SK-N-MC (cell line): ENCODE results near the gene PPP2R2C.

ENCODE experiments used
- DNase-seq: peaks from one replicate; pipeline ENCODE4 v3.0.0-alpha.2; 2011; ENCODE audit warnings: low read depth, low spot score
- H3K27ac ChIP-seq: fragments of 200-600 bp; sonication (generic); 2 replicates; pipeline ENCODE4 v1.5.1; 2016; ENCODE audit warnings: mixed run types
- H3K36me3 ChIP-seq: fragments of 200-600 bp; sonication (generic); 2 replicates; pipeline ENCODE4 v1.6.1; 2017; ENCODE audit warnings: antibody characterized with exemption, low read length, mixed read lengths; ENCODE audit not compliant: insufficient read depth
- H3K4me3 ChIP-seq: fragments of 200-600 bp; sonication (generic); 2 replicates; pipeline ENCODE4 v1.5.1; 2016
- H3K9ac ChIP-seq: fragments of 200-600 bp; sonication (generic); 2 replicates; pipeline ENCODE4 v1.8.0; 2017; ENCODE audit warnings: mixed run types, mixed read lengths; ENCODE audit not compliant: insufficient read length
- H3K9me3 ChIP-seq: fragments of 200-600 bp; sonication (generic); 2 replicates; pipeline ENCODE4 v1.6.1; 2017; ENCODE audit warnings: low read depth, mild to moderate bottlenecking, antibody characterized with exemption, low read length, moderate library complexity, mixed read lengths
- EZH2 ChIP-seq: fragments of 200-600 bp; sonication (generic); IDR thresholded peaks from one replicate; pipeline ENCODE4 v1.6.1; 2017; ENCODE audit warnings: antibody characterized with exemption
- FOXP2 ChIP-seq: optimal IDR thresholded peaks from 2 replicates; pipeline ENCODE3; 2011; ENCODE audit warnings: mild to moderate bottlenecking, moderate library complexity; ENCODE audit not compliant: insufficient read depth; ENCODE audit errors: extremely low read length, control extremely low read depth
- POLR2AphosphoS5 ChIP-seq: IDR thresholded peaks from 2 replicates; pipeline ENCODE4 v1.6.1; 2012; ENCODE audit warnings: mild to moderate bottlenecking, low read depth, low read length, borderline replicate concordance

The PPP2R2C gene

DNA sequence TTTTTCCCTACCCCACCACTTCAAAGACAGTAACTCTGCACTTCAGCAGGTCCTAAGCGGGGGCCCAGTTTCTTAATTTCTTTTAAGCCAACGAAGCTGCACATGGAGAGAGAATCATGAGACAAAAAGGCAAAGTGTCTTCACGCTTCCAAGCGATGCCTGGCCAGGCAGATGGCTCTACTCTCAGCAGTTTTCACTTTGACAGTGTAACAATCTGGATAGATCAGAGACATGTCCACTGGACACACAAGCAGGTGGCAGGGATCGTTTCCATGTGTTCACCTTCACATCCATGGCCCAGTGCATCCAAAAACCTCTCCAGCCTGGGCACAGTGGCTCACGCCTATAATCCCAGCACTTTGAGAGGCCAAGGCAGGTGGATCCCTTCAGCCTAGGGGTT lies 27.8 kb downstream of the PPP2R2C start:
- Histone ChIP-seq H3K27ac (no peak overlapping the region), H3K9ac (no peak overlapping the region), H3K4me3 (no peak overlapping the region), H3K9me3 (no peaks in the 10 kb centered on the region), H3K36me3 (no peaks in the 10 kb centered on the region)
- TF ChIP-seq FOXP2: no peak
- no peak for TF ChIP-seq EZH2
- TF ChIP-seq POLR2AphosphoS5: no peak
- DNase-seq: no peak

GRCh38 chr4:6443035-6444023 lies 29.1 kb downstream of the PPP2R2C start:
- H3K4me3 ChIP-seq: no peak overlapping the region

DNA sequence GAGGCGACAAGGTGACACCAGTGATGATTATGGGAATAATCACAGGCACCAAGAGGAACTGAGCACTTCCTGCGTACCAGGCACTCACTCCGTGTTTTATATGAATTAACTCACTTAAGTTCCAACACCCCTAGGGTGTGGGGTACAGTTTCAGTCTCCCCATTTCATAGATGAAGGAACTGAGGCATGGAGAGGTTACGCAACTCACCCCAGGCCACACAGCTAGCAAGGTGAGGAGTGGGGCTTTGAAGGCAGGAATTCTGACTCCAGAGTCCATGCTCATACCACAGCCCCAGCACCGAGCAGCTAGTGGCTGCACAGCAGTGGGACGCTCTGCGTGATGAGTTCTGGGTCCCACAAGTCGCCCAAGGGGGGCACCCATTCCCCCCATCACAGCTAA lies 29.9 kb downstream of the PPP2R2C start:
- Histone ChIP-seq H3K27ac (no peak overlapping the region), H3K9me3 (no peaks in the 10 kb centered on the region), H3K9ac (no peak overlapping the region), H3K4me3 (no peak overlapping the region), H3K36me3 (no peaks in the 10 kb centered on the region)
- DNase-seq: no peak
- no peak for TF ChIP-seq EZH2
- TF ChIP-seq POLR2AphosphoS5: no peak
- no peak for TF ChIP-seq FOXP2

More at GRCh38 chr4:6443035-6444023, 29.1 kb downstream of the PPP2R2C start:
- no peaks in the 10 kb centered on the region for H3K36me3 ChIP-seq
- H3K9ac ChIP-seq: no peak overlapping the region
- no peak overlapping the region for H3K27ac ChIP-seq
- no peaks in the 10 kb centered on the region for H3K9me3 ChIP-seq
- no peak for DNase-seq
- TF ChIP-seq EZH2: no peak
- no peak for TF ChIP-seq FOXP2
- TF ChIP-seq POLR2AphosphoS5: no peak

- Histone ChIP-seq H3K9me3 (no peaks in the 10 kb centered on the region), H3K27ac (no peak overlapping the region), H3K36me3 (no peaks in the 10 kb centered on the region), H3K4me3 (no peak overlapping the region), H3K9ac (no peak overlapping the region)
- TF ChIP-seq FOXP2: no peak
- no peak for TF ChIP-seq POLR2AphosphoS5
- TF ChIP-seq EZH2: no peak
- no peak for DNase-seq
These were observed 30.7 kb downstream of the PPP2R2C start for GRCh38 chr4:6441758-6442157.

DNA sequence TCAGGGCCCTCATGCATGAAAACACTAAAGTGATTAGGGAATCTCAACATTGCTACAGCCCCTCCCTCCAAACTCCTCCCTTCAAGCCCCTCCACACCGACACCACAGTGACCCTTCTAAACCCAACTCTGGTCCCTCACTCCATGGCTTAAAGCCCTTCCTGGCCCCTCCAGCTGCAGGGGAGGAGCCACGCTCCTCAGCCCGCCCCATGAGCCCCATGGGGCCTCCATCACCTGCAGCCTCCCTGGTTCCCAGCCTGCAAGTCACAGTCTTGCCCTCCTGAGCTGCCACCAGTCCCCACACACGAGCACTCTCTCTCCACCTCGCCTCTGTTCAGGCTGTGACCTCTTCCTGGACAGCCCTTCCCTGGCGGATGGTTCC lies 31.2 kb downstream of the PPP2R2C start:
- Histone ChIP-seq H3K4me3 (no peak overlapping the region), H3K9ac (no peak overlapping the region), H3K36me3 (no peaks in the 10 kb centered on the region), H3K27ac (no peak overlapping the region), H3K9me3 (no peaks in the 10 kb centered on the region)
- no peak for DNase-seq
- TF ChIP-seq FOXP2: no peak
- TF ChIP-seq POLR2AphosphoS5: no peak
- no peak for TF ChIP-seq EZH2

DNA sequence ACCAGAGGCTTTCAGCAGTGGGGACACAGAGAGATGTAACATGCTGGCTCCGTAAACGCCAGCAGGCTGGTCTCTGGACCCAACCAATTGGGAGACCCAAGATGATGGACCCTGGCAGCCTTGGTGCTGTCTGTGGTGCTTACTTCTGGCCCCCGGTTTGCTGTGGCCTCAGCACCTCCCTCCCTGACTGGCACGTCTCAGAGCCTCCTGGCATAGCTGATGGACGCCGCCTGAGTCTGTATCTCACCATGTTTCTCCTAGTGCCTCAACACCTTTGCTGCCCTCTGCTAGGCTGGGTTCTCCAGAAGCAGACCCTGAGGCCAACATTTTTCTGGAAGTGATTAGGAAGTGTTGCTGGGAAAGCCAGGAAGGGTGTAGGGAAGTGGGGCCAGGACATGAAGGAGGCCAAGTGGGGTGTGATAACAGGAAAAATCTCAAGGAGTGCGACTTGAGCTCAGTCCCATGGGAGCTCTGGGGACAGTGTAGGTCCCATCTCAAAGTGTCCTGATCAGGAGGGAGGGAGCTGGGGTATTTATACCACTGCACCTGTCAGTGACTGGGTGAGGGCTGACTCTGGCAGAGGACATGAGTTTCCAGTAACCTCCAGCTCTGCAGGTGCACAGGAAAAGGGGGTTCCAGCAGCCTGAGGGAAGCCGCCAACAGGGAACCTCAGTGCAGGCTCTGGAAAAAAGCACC lies 31.8 kb downstream of the PPP2R2C start:
- no peak for TF ChIP-seq EZH2
- no peak for TF ChIP-seq POLR2AphosphoS5
- TF ChIP-seq FOXP2: no peak
- Histone ChIP-seq H3K36me3 (no peaks in the 10 kb centered on the region), H3K4me3 (no peak overlapping the region), H3K9ac (no peak overlapping the region), H3K27ac (no peak overlapping the region), H3K9me3 (no peaks in the 10 kb centered on the region)
- no peak for DNase-seq

- no peak for DNase-seq
- H3K4me3 ChIP-seq: no peak overlapping the region
- H3K9me3 ChIP-seq: no peaks in the 10 kb centered on the region
- TF ChIP-seq FOXP2 (no peak), POLR2AphosphoS5 (no peak), EZH2 (no peak)
- no peaks in the 10 kb centered on the region for H3K36me3 ChIP-seq
- H3K27ac ChIP-seq: no peak overlapping the region
- H3K9ac ChIP-seq: no peak overlapping the region
These were observed 33.2 kb downstream of the PPP2R2C start for GRCh38 chr4:6439120-6439762.

- H3K9ac ChIP-seq: no peak overlapping the region
These were observed 34.6 kb downstream of the PPP2R2C start for GRCh38 chr4:6437826-6438238.

More at GRCh38 chr4:6437826-6438238, 34.6 kb downstream of the PPP2R2C start:
- Histone ChIP-seq H3K36me3 (no peaks in the 10 kb centered on the region), H3K9me3 (no peaks in the 10 kb centered on the region), H3K27ac (no peak overlapping the region), H3K4me3 (no peak overlapping the region)
- no peak for TF ChIP-seq POLR2AphosphoS5
- TF ChIP-seq EZH2: no peak
- TF ChIP-seq FOXP2: no peak
- DNase-seq: no peak
